ENCODE results near the gene NXPH1.

The NXPH1 gene

GRCh38 chr7:8436965-8437364, 3.6 kb downstream of the NXPH1 start:
- DNase-seq (ENCODE audit: low spot score) = peak; percentile 54

- DNase-seq (ENCODE audit: low spot score) = no peak
Observed at GRCh38 chr7:8437606-8438005, 4.2 kb downstream of the NXPH1 start.

- DNase-seq (ENCODE audit: low spot score) = no peak
Observed at GRCh38 chr7:8440670-8441069, 7.3 kb downstream of the NXPH1 start.

GRCh38 chr7:8441106-8441965, 7.9 kb downstream of the NXPH1 start:
- no peak for DNase-seq (ENCODE audit: low spot score)

GRCh38 chr7:8442051-8442813, 8.8 kb downstream of the NXPH1 start:
- no peak for DNase-seq (ENCODE audit: low spot score)

- peak; percentile 30 for DNase-seq (ENCODE audit: low spot score)
Observed at GRCh38 chr7:8442814-8443304, 9.4 kb downstream of the NXPH1 start.

GRCh38 chr7:8443576-8444467, 10.4 kb downstream of the NXPH1 start:
- no peak for DNase-seq (ENCODE audit: low spot score)

- DNase-seq (ENCODE audit: low spot score) = no peak
Observed at GRCh38 chr7:8444468-8444769, 11.0 kb downstream of the NXPH1 start.

GRCh38 chr7:8453535-8453934, 20.1 kb downstream of the NXPH1 start:
- DNase-seq (ENCODE audit: low spot score) = no peak

GRCh38 chr7:8455426-8455825, 22.0 kb downstream of the NXPH1 start:
- no peak for DNase-seq (ENCODE audit: low spot score)

GRCh38 chr7:8462309-8462708, 28.9 kb downstream of the NXPH1 start:
- DNase-seq (ENCODE audit: low spot score) = no peak

- DNase-seq (ENCODE audit: low spot score) = no peak
Observed at GRCh38 chr7:8465338-8465737, 31.9 kb downstream of the NXPH1 start.

GRCh38 chr7:8480527-8480926, 47.1 kb downstream of the NXPH1 start:
- no peak for DNase-seq (ENCODE audit: low spot score)

GRCh38 chr7:8481096-8481495, 47.7 kb downstream of the NXPH1 start:
- no peak for DNase-seq (ENCODE audit: low spot score)

GRCh38 chr7:8481752-8482446, 48.5 kb downstream of the NXPH1 start:
- no peak for DNase-seq (ENCODE audit: low spot score)

GRCh38 chr7:8490391-8491045, 57.1 kb downstream of the NXPH1 start:
- DNase-seq (ENCODE audit: low spot score) = no peak

- no peak for DNase-seq (ENCODE audit: low spot score)
Observed at GRCh38 chr7:8491106-8491505, 57.7 kb downstream of the NXPH1 start.

- DNase-seq (ENCODE audit: low spot score) = no peak
Observed at GRCh38 chr7:8491544-8492489, 58.4 kb downstream of the NXPH1 start.

- no peak for DNase-seq (ENCODE audit: low spot score)
Observed at GRCh38 chr7:8499128-8499527, 65.7 kb downstream of the NXPH1 start.

- peak; percentile 22 for DNase-seq (ENCODE audit: low spot score)
Observed at GRCh38 chr7:8500286-8500685, 66.9 kb downstream of the NXPH1 start.

Data from COLO829 (cell line).